HepG2 (cell line): ENCODE data around the gene COL5A1. TPM values are rescaled to one million over a fixed set of nuclear protein-coding genes. Genes with fewer than 3 reads are reported as not detected.

Experiments used
- ATAC-seq: fragments of 200-7000 bp; cut with Tn5 transposase; 3 replicates; pipeline ENCODE4 v1.9.1; 2020; ENCODE audit warnings: mild to moderate bottlenecking, moderate library complexity
- BruUV-seq: library from RNA; stranded (reverse); fragments of 400-500 nt; replicated peaks from 2 replicates; lab custom pipeline; 2021; lab: Mats Ljungman, UMichigan
- CTCF ChIA-PET: fragments of 300-600 bp; formaldehyde crosslinking; extraction: SDS; loops from one replicate; lab custom pipeline; 2021; ENCODE audit warnings: low total read pairs, inconsistent platforms, low intra/inter-chr PET ratio; lab: Yijun Ruan, JAX
- POLR2A ChIA-PET: fragments of 350-600 bp; sonication (Branson Sonifier 250); formaldehyde crosslinking; loops from one replicate; lab custom pipeline; 2020; ENCODE audit warnings: antibody characterized with exemption, inconsistent platforms; lab: Yijun Ruan, JAX
- DNase-seq: peaks from one replicate; pipeline ENCODE4 v3.0.0-alpha.2; 2015; ENCODE audit warnings: low spot score
- FAIRE-seq: peaks from 3 replicates; lab custom pipeline; 2011; peaks lifted over from hg19 to GRCh38; lab: Jason Lieb, UNC
- H2AFZ ChIP-seq: one replicate; pipeline ENCODE4 v1.6.1; 2011; ENCODE audit warnings: low read length, inconsistent platforms
- H3K27ac ChIP-seq: fragments of 300-600 bp; 3 replicates; pipeline ENCODE4 v1.8.0; 2011; ENCODE audit warnings: mixed run types, mild to moderate bottlenecking, mixed read lengths, low read length, inconsistent platforms; ENCODE audit not compliant: insufficient read depth; ENCODE audit errors: extremely low read length
- H3K27me3 ChIP-seq, 2 experiments: fragments of 200-600 bp in 1 of 2; 2 replicates in 1 of 2; 3 replicates in 1 of 2; pipeline versions ENCODE4 v1.6.0 to v1.8.0; 2011; ENCODE audit warnings: low read length in 2 of 2, mild to moderate bottlenecking in 2 of 2, moderate library complexity in 2 of 2, inconsistent platforms in 1 of 2; ENCODE audit not compliant: insufficient read depth in 2 of 2, control insufficient read depth in 1 of 2
- H3K36me3 ChIP-seq, 2 experiments: fragments of 200-600 bp in 1 of 2; replicated peaks in 1 of 2; 2 replicates in 1 of 2; 3 replicates in 1 of 2; pipeline versions ENCODE4 v1.5.1 to v1.8.0; 2011; ENCODE audit warnings: low read length in 2 of 2, inconsistent platforms in 1 of 2; ENCODE audit not compliant: insufficient read depth in 2 of 2, control insufficient read depth in 1 of 2
- H3K4me1 ChIP-seq: 2 replicates; pipeline ENCODE4 v1.5.1; 2012; ENCODE audit warnings: low read length, inconsistent platforms; ENCODE audit not compliant: insufficient read depth
- H3K4me2 ChIP-seq: 2 replicates; pipeline ENCODE4 v1.6.0; 2011; ENCODE audit warnings: low read depth, low read length, inconsistent platforms
- H3K4me3 ChIP-seq, 3 experiments: fragments of 200-600 bp in 1 of 3; sonication (generic), shearing (Covaris generic) in 1 of 3; replicated peaks in 1 of 3; 2 replicates each; pipeline ENCODE4 v1.5.1; 2011 to 2016; ENCODE audit warnings: low read length in 3 of 3, inconsistent platforms in 2 of 3, low read depth in 2 of 3, mild to moderate bottlenecking in 2 of 3, control low read depth in 1 of 3, mixed read lengths in 1 of 3; ENCODE audit not compliant: insufficient read depth in 1 of 3
- H3K79me2 ChIP-seq: one replicate; pipeline ENCODE4 v1.6.1; 2011; ENCODE audit warnings: low read length, inconsistent platforms; ENCODE audit not compliant: insufficient read depth
- H3K9ac ChIP-seq: 2 replicates; pipeline ENCODE4 v1.6.0; 2011; ENCODE audit warnings: mild to moderate bottlenecking, low read depth, low read length, inconsistent platforms; ENCODE audit not compliant: insufficient read depth
- H3K9me3 ChIP-seq: 2 replicates; pipeline ENCODE4 v1.5.1; 2012; ENCODE audit warnings: mild to moderate bottlenecking, low read length
- H4K20me1 ChIP-seq: 2 replicates; pipeline ENCODE4 v1.6.0; 2011; ENCODE audit warnings: inconsistent platforms, mild to moderate bottlenecking, low read length, moderate library complexity; ENCODE audit not compliant: insufficient read depth
- BHLHE40 ChIP-seq: IDR thresholded peaks from 2 replicates; pipeline ENCODE4 v1.6.1; 2011; ENCODE audit warnings: low read length, improper control_type of control experiment
- KAT7 ChIP-seq: IDR thresholded peaks from 2 replicates; pipeline ENCODE4 v1.6.1; 2018; ENCODE audit warnings: borderline replicate concordance, missing compliant biosample characterization
- MBNL3 ChIP-seq: fragments of 250-450 bp; sonication (Bioruptor Pico); conservative IDR thresholded peaks from 2 replicates; pipeline ENCODE4 v1.8.0; 2022; ENCODE audit warnings: mild to moderate bottlenecking, inconsistent platforms
- NBN ChIP-seq: fragments of 450-650 bp; conservative IDR thresholded peaks from 2 replicates; pipeline ENCODE4 v1.6.1; 2017
- SP140L ChIP-seq: sonication (generic); formaldehyde crosslinking; IDR thresholded peaks from 2 replicates; pipeline ENCODE4 v1.4.0; 2020; ENCODE audit warnings: missing genetic modification reagents, borderline replicate concordance
- TCF12 ChIP-seq, 2 experiments: fragments of 450-650 bp in 1 of 2; sonication (generic) in 1 of 2; formaldehyde crosslinking in 1 of 2; IDR thresholded peaks; 2 replicates each; pipeline versions ENCODE4 v1.6.1 to v1.8.0; 2017 to 2022; ENCODE audit warnings: antibody characterized with exemption in 1 of 2, mild to moderate bottlenecking in 1 of 2, missing genetic modification reagents in 1 of 2, moderate library complexity in 1 of 2
- ZMAT3 ChIP-seq: sonication (generic); formaldehyde crosslinking; conservative IDR thresholded peaks from 2 replicates; pipeline ENCODE4 v1.7.0; 2021; ENCODE audit warnings: missing genetic modification reagents
- ZNF205 ChIP-seq: IDR thresholded peaks from 2 replicates; pipeline ENCODE4 v1.6.1; 2018; ENCODE audit warnings: missing biosample characterization, missing genetic modification reagents
- WGBS: methylation state at CpG from one replicate; pipeline ENCODE4 v1.1.6; 2017; ENCODE audit warnings: low lambda C conversion rate; 5-methylcytosine and 5-hydroxymethylcytosine counted together
- in situ Hi-C: cut with HindIII; loops from 2 replicates; pipeline ENCODE4 v1.10.0; 2017; ENCODE audit warnings: low pct_unique_long_range_greater_than_20kb; ENCODE audit not compliant: extremely low pct_ligation_motif_present
- intact Hi-C: fragments of 100-400 bp; cut with micrococcal nuclease; formaldehyde crosslinking; loops from one replicate; pipeline ENCODE4 v1.10.0; 2022; ENCODE audit not compliant: unreplicated experiment
- polyA plus RNA-seq, 8 experiments: library from polyadenylated mRNA; depleted of rRNA in 3 of 8; stranded (reverse) in 7 of 8; unstranded in 1 of 8; fragments of >200 nt; fragmentation: Illumina TruSeq in 4 of 8; extraction: Trizol in 4 of 8; gene quantifications; 2 replicates each; pipeline versions ENCODE4 v1.2.1 to v1.2.3, GENCODE V29; 2011 to 2016; ENCODE audit warnings: low read depth in 4 of 8, missing spikeins in 1 of 8, mixed read lengths in 1 of 8; ENCODE audit not compliant: insufficient read depth in 1 of 8
- total RNA-seq, 5 experiments: library from RNA; depleted of rRNA; stranded (reverse); fragments of >200 nt; fragmentation: Illumina TruSeq; extraction: Trizol; gene quantifications; 2 replicates each; pipeline ENCODE4 v1.2.3, GENCODE V29; 2016; ENCODE audit warnings: low read depth in 1 of 5
- TF ChIP-seq, protein P1 (sequence below): sonication (generic); formaldehyde crosslinking; IDR thresholded peaks from 2 replicates; pipeline ENCODE4 v1.8.0; 2022; ENCODE audit warnings: mild to moderate bottlenecking, missing genetic modification reagents, moderate library complexity
- TF ChIP-seq, protein P2 (sequence below): IDR thresholded peaks from 2 replicates; pipeline ENCODE4 v1.6.1; 2016; ENCODE audit warnings: mild to moderate bottlenecking
- TF ChIP-seq, protein P3 (sequence below): fragments of 450-650 bp; IDR thresholded peaks from 2 replicates; pipeline ENCODE4 v1.6.1; 2016

COL5A1 gene
- total and polyA plus RNA-seq, 2 of the 13 experiments (the other 11 are each of a cell fraction or from before 2014, with no cell fraction given) = not detected

GRCh38 chr9:134607971-134608370, 33.6 kb upstream of the COL5A1 start:
- H2AFZ ChIP-seq = no peak overlapping the region
- BruUV-seq = no TSS peak
- TF ChIP-seq ZMAT3 (CRISPR knock-in tag) (no peak), MBNL3 (CRISPR knock-in tag) (no peak), BHLHE40 (no peak), TCF12 (IDR thresholded peaks at IDR 0.05) (no peak), TCF12 (CRISPR knock-in tag; IDR thresholded peaks at IDR 0.05) (no peak), ZNF205 (CRISPR knock-in tag) (no peak), SP140L (CRISPR knock-in tag) (no peak), NBN (no peak), KAT7 (CRISPR knock-in tag) (no peak)
- TF ChIP-seq, protein P1, sequence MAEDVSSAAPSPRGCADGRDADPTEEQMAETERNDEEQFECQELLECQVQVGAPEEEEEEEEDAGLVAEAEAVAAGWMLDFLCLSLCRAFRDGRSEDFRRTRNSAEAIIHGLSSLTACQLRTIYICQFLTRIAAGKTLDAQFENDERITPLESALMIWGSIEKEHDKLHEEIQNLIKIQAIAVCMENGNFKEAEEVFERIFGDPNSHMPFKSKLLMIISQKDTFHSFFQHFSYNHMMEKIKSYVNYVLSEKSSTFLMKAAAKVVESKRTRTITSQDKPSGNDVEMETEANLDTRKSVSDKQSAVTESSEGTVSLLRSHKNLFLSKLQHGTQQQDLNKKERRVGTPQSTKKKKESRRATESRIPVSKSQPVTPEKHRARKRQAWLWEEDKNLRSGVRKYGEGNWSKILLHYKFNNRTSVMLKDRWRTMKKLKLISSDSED = no peak
- TF ChIP-seq, protein P2, sequence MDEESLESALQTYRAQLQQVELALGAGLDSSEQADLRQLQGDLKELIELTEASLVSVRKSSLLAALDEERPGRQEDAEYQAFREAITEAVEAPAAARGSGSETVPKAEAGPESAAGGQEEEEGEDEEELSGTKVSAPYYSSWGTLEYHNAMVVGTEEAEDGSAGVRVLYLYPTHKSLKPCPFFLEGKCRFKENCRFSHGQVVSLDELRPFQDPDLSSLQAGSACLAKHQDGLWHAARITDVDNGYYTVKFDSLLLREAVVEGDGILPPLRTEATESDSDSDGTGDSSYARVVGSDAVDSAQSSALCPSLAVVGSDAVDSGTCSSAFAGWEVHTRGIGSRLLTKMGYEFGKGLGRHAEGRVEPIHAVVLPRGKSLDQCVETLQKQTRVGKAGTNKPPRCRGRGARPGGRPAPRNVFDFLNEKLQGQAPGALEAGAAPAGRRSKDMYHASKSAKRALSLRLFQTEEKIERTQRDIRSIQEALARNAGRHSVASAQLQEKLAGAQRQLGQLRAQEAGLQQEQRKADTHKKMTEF = no peak
- TF ChIP-seq, protein P3, sequence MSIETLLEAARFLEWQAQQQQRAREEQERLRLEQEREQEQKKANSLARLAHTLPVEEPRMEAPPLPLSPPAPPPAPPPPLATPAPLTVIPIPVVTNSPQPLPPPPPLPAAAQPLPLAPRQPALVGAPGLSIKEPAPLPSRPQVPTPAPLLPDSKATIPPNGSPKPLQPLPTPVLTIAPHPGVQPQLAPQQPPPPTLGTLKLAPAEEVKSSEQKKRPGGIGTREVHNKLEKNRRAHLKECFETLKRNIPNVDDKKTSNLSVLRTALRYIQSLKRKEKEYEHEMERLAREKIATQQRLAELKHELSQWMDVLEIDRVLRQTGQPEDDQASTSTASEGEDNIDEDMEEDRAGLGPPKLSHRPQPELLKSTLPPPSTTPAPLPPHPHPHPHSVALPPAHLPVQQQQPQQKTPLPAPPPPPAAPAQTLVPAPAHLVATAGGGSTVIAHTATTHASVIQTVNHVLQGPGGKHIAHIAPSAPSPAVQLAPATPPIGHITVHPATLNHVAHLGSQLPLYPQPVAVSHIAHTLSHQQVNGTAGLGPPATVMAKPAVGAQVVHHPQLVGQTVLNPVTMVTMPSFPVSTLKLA = no peak
- TF ChIP-seq, all 625 proteins: peak for 0
- Histone ChIP-seq H3K27me3 (peaks cover 0 to 12% of the 10 kb centered on the region in 2 experiments; a peak in 1 of 5 replicates), H3K9ac (no peak overlapping the region), H3K36me3 (no peaks in the 10 kb centered on the region), H3K4me1 (no peaks in the 10 kb centered on the region), H4K20me1 (0 out of 2 replicates have a peak, but pooled peaks cover 2% of the 10 kb centered on the region), H3K27ac (no peak overlapping the region), H3K9me3 (peaks cover 13% of the 10 kb centered on the region), H3K79me2 (no peaks in the 10 kb centered on the region), H3K4me3 (no peak overlapping the region), H3K4me2 (no peak overlapping the region)
- in situ Hi-C loops = no loop called here
- POLR2A ChIA-PET = no interaction called here
- FAIRE-seq = no peak
- WGBS = 19% methylated on average over 4 of the region's 4 CpGs
- CTCF ChIA-PET = no interaction called here
- ATAC-seq = no peak
- intact Hi-C loops = no loop called here
- DNase-seq = no peak
